ENCODE results near the gene SMIM10L2A. TPM values are rescaled to one million over a fixed set of nuclear protein-coding genes. Genes with fewer than 3 reads are reported as not detected.
"Not testable (repeated sequence)": the region's sequence is repeated elsewhere in the genome, so short reads cannot be mapped to it uniquely, and the experiment has no call there.

Gene SMIM10L2A
- total RNA-seq, 1 experiment from 2014 or later, result 7.0 TPM

DNA sequence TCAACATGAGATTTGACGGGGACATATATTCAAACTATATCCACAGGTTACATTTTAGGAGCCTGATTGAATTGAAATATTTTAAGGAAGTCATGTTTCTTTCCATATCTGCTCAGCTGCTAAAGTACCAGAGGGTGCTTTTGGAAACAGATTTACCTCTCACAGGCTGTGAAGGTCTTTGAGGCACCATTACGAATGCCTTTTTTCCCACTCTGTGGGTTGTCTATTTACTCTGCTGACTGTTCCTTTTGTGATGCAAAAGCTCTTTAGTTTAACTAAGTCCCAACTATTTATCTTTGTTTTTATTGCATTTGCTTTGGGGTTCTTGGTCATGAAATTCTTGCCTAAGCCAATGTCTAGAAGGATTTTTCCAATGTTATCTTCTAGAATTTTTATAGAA lies 40.0 kb downstream of the SMIM10L2A start:
- not testable (repeated sequence) for H3K36me3 ChIP-seq (replicated peaks; ENCODE audit: control insufficient read depth, insufficient read depth, low read length)

DNA sequence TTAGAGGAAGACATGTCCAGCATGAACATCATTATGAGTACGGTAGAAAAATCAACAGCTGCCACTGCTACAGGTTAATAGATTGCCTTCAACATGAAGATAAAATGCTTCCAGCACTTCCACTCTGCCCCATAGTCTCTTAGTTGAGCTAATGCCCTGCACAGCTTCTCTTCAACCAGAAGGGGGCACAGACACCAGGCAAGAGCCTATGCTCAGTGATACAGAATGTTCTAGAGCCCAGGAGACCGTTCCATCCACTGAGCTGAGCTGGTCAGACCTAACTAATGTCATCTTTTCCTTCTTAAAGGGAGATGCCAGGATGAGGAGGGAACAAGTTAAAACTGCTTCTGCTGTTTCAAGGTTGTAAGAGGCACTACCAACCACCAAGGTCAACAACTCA lies 42.2 kb downstream of the SMIM10L2A start:
- no peaks in the 10 kb centered on the region; the same call in 1 of the 2 replicates for H3K27me3 ChIP-seq (ENCODE audit: control insufficient read depth, insufficient read depth, low read length)
- H3K4me3 ChIP-seq (ENCODE audit: insufficient read depth, low read depth, low read length), result no peak overlapping the region
- H3K36me3 ChIP-seq (replicated peaks; ENCODE audit: control insufficient read depth, insufficient read depth, low read length), result no peaks in the 10 kb centered on the region
- no peak for DNase-seq

More for the DNA sequence above, 40.0 kb downstream of the SMIM10L2A start:
- H3K4me3 ChIP-seq (ENCODE audit: insufficient read depth, low read depth, low read length); DNase-seq; H3K27me3 ChIP-seq (ENCODE audit: control insufficient read depth, insufficient read depth, low read length): not testable (repeated sequence)

DNA sequence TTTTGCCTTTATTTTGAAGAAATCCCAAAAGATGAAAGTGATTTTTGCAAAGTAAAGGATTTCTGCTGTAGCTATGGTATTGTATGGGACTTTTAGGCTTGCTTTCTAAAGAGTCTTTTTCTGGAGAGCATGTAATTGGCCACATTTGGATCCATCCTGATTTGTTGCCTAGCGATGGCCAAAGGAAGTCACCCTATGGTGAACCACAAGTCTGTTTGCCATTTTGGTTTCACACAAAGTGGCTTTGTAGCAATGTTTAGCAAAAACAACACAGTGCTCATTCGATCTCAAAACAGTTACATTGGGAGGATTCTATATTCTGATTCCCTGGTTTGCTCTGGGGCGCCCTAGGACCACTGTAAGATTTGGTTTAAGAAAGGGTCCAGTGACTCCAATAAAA lies 54.6 kb downstream of the SMIM10L2A start:
- no peak for DNase-seq
- H3K36me3 ChIP-seq (replicated peaks; ENCODE audit: control insufficient read depth, insufficient read depth, low read length), result no peaks in the 10 kb centered on the region
- H3K27me3 ChIP-seq (ENCODE audit: control insufficient read depth, insufficient read depth, low read length), result no peaks in the 10 kb centered on the region
- H3K4me3 ChIP-seq (ENCODE audit: insufficient read depth, low read depth, low read length), result no peak overlapping the region

DNA sequence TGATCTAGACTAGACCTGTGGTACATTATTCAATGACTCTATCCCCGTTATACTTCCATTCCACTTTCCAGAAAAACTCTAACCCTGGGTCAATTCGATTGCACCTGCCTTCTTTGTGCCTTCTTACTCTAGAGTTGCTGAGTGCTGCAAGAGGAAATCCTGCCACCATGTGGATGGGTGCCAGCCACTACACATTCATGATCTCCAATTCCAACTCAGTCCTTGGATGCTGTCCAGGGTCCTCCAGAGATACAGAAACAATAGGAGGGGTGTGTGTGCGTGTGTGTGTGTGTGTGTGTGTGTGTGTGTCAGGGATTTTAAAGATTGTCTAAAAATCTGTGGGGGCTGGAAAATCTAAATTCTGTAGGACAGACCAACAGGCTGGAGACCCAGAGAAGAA lies 55.8 kb downstream of the SMIM10L2A start:
- Histone ChIP-seq H3K4me3 (ENCODE audit: insufficient read depth, low read depth, low read length) (no peak overlapping the region), H3K36me3 (replicated peaks; ENCODE audit: control insufficient read depth, insufficient read depth, low read length) (no peaks in the 10 kb centered on the region), H3K27me3 (ENCODE audit: control insufficient read depth, insufficient read depth, low read length) (no peaks in the 10 kb centered on the region)
- peak; percentile 20 for DNase-seq

Other genes with a start within 250 kb of the SMIM10L2A start
- not detected in 2 replicates for gene ETDA, start 169.9 kb upstream of the SMIM10L2A start, total RNA-seq (2014; rRNA removed; shearing (Covaris generic))
- not detected in 2 replicates for gene ETDC, start 112.5 kb upstream of the SMIM10L2A start, total RNA-seq (2014; rRNA removed; shearing (Covaris generic))
- 4.1 and 6.5 TPM in 2 replicates for gene ZNF75D, start 77.8 kb upstream of the SMIM10L2A start, total RNA-seq (2014; rRNA removed; shearing (Covaris generic))
- gene ZNF449, start 77.1 kb upstream of the SMIM10L2A start, total RNA-seq (2014; rRNA removed; shearing (Covaris generic)), result 4.6 and 8.1 TPM in 2 replicates
- gene INTS6L, start 98.7 kb downstream of the SMIM10L2A start, total RNA-seq (2014; rRNA removed; shearing (Covaris generic)), result 12.4 and 18.8 TPM in 2 replicates

All from H7 (cell line).